Natural killer cell (primary cell): Measurements from ENCODE around the gene NDFIP1. TPM values are rescaled to one million over a fixed set of nuclear protein-coding genes. Genes with fewer than 3 reads are reported as not detected.
A peak's percentile ranks its signal among the peaks of the same experiment; 100 is the strongest.

Experiments
- ATAC-seq, 3 donors: fragments of 150-1000 bp in 2 of 3; fragments of 200-7000 bp in 1 of 3; cut with Tn5 transposase; 1 replicate in 1 of 3; 2 replicates in 2 of 3; pipeline ENCODE4 v1.10.0; 2021; ENCODE audit warnings: mild to moderate bottlenecking in 2 of 3, moderate library complexity in 2 of 3
- DNase-seq, 2 donors: peaks; one replicate each; pipeline versions ENCODE4 v3.0.0 to v3.0.0-alpha.2; 2013 to 2021; ENCODE audit warnings: mixed read lengths in 1 of 2
- H3K27ac ChIP-seq: one replicate; pipeline ENCODE4 v1.5.1; 2013; ENCODE audit warnings: mild to moderate bottlenecking, low read length
- H3K27me3 ChIP-seq: one replicate; pipeline ENCODE4 v1.6.1; 2013; ENCODE audit warnings: low read length; ENCODE audit not compliant: control insufficient read depth, insufficient read depth
- H3K36me3 ChIP-seq: one replicate; pipeline ENCODE4 v1.6.1; 2013; ENCODE audit warnings: low read length; ENCODE audit not compliant: control insufficient read depth, insufficient read depth
- H3K4me1 ChIP-seq: one replicate; pipeline ENCODE4 v1.6.1; 2013; ENCODE audit warnings: low read length; ENCODE audit not compliant: control insufficient read depth, insufficient read depth
- H3K4me3 ChIP-seq: one replicate; pipeline ENCODE4 v1.5.1; 2013; ENCODE audit warnings: low read length
- H3K9me3 ChIP-seq: one replicate; pipeline ENCODE4 v1.6.1; 2013; ENCODE audit warnings: low read length; ENCODE audit not compliant: control insufficient read depth, insufficient read depth
- H3K27ac Mint-ChIP-seq, 2 donors: one replicate each; pipeline ENCODE4 v1.8.0; 2022; ENCODE audit warnings: mild to moderate bottlenecking in 2 of 2, mixed read lengths in 2 of 2, moderate library complexity in 1 of 2
- H3K27me3 Mint-ChIP-seq, 2 donors: one replicate each; pipeline ENCODE4 v1.8.0; 2022; ENCODE audit warnings: low read depth in 2 of 2, mixed read lengths in 2 of 2
- H3K36me3 Mint-ChIP-seq: one replicate; pipeline ENCODE4 v1.8.0; 2022; ENCODE audit warnings: mixed read lengths
- H3K4me1 Mint-ChIP-seq, 2 donors: one replicate each; pipeline ENCODE4 v1.8.0; 2022; ENCODE audit warnings: mixed read lengths in 2 of 2
- H3K4me3 Mint-ChIP-seq: one replicate; pipeline ENCODE4 v1.8.0; 2022; ENCODE audit warnings: mild to moderate bottlenecking, moderate library complexity, mixed read lengths
- H3K9me3 Mint-ChIP-seq, 2 donors: one replicate each; pipeline ENCODE4 v1.8.0; 2022; ENCODE audit warnings: mixed read lengths in 2 of 2
- CTCF ChIP-seq: fragments of 200-600 bp; IDR thresholded peaks from one replicate; pipeline ENCODE4 v1.8.0; 2022; ENCODE audit warnings: antibody characterized with exemption
- whole genome bisulfite sequencing: methylation state at CpG from one replicate; pipeline ENCODE4 v1.1.7; 2013; ENCODE audit warnings: missing lambda C conversion rate; ENCODE audit not compliant: insufficient coverage; 5-methylcytosine and 5-hydroxymethylcytosine counted together
- intact Hi-C: fragments of 100-400 bp; cut with micrococcal nuclease; formaldehyde crosslinking; loops from one replicate; pipeline ENCODE4 v1.14.2; 2022
- total RNA-seq, 4 donors: library from RNA; stranded (reverse); fragments of 120-200 nt in 1 of 4; gene quantifications; one replicate each; pipeline versions ENCODE4 v1.2.3 to v1.2.4, GENCODE V29; 2013 to 2022

Gene NDFIP1
- total RNA-seq, 3 donors from 2014 or later (not counting 1 experiment from before 2014, with no cell fraction given) = 45.4 to 57.6 (median 51.7) TPM

- no peaks in the 10 kb centered on the region for H3K27me3 Mint-ChIP-seq
- WGBS = no CpG with 5 or more reads among the region's 3 CpGs
- peak in 2 of 3 donors; percentile 50 to 54 for ATAC-seq
- H3K27ac Mint-ChIP-seq = no peak overlapping the region
- no peaks in the 10 kb centered on the region for H3K9me3 Mint-ChIP-seq
- Histone ChIP-seq H3K27me3 (no peaks in the 10 kb centered on the region), H3K9me3 (no peaks in the 10 kb centered on the region), H3K4me3 (no peak overlapping the region), H3K36me3 (peaks cover 60% of the 10 kb centered on the region), H3K27ac (no peak overlapping the region), H3K4me1 (no peaks in the 10 kb centered on the region)
- no peaks in the 10 kb centered on the region for H3K4me1 Mint-ChIP-seq
- peak in 1 of 2 donors; percentile 74 for DNase-seq
- H3K4me3 Mint-ChIP-seq = no peak overlapping the region
- intact Hi-C loops = loop anchor here (2.0 to 10.0 kb wide), 3 partner anchors 37 to 479 kb away; partner anchors contain the start of gene NDFIP1
- peak; percentile 62 for TF ChIP-seq CTCF
- peaks cover 16% of the 10 kb centered on the region for H3K36me3 Mint-ChIP-seq
Measured at GRCh38 chr5:142143878-142144277, 35.3 kb downstream of the NDFIP1 start.

- Mint-ChIP-seq H3K4me3 (no peak overlapping the region), H3K4me1 (no peaks in the 10 kb centered on the region), H3K27me3 (no peaks in the 10 kb centered on the region), H3K27ac (no peak overlapping the region), H3K9me3 (no peaks in the 10 kb centered on the region), H3K36me3 (peaks cover 16% of the 10 kb centered on the region)
- intact Hi-C loops = loop anchor here (1.0 to 10.0 kb wide), 3 partner anchors 153 to 481 kb away; no protein-coding TSS in a partner anchor
- peak; percentile 67 for TF ChIP-seq CTCF
- DNase-seq (peak; percentile 21 to 77), ATAC-seq (peak; percentile 82 to 90 (median 86))
- Histone ChIP-seq H3K9me3 (no peaks in the 10 kb centered on the region), H3K4me1 (no peaks in the 10 kb centered on the region), H3K27ac (no peak overlapping the region), H3K36me3 (peaks cover 64% of the 10 kb centered on the region), H3K4me3 (no peak overlapping the region), H3K27me3 (no peaks in the 10 kb centered on the region)
- WGBS = 88% methylated on average over 4 of the region's 4 CpGs
Measured at GRCh38 chr5:142145106-142145900, 36.7 kb downstream of the NDFIP1 start.

- intact Hi-C loops = loop anchor here (10.0 kb wide), 1 partner anchor 485 kb away; no protein-coding TSS in a partner anchor
- Histone ChIP-seq H3K36me3 (peaks cover 58% of the 10 kb centered on the region), H3K4me3 (no peak overlapping the region), H3K9me3 (no peaks in the 10 kb centered on the region), H3K27me3 (no peaks in the 10 kb centered on the region), H3K4me1 (no peaks in the 10 kb centered on the region), H3K27ac (no peak overlapping the region)
- H3K4me3 Mint-ChIP-seq = no peak overlapping the region
- no peak for ATAC-seq
- TF ChIP-seq CTCF = no peak
- DNase-seq = no peak
- no peaks in the 10 kb centered on the region for H3K4me1 Mint-ChIP-seq
- H3K36me3 Mint-ChIP-seq = peaks cover 16% of the 10 kb centered on the region
- no peaks in the 10 kb centered on the region for H3K27me3 Mint-ChIP-seq
- H3K27ac Mint-ChIP-seq = no peak overlapping the region
- no CpG with 5 or more reads among the region's 1 CpG for WGBS
- H3K9me3 Mint-ChIP-seq = no peaks in the 10 kb centered on the region
Measured at GRCh38 chr5:142149363-142149762, 40.8 kb downstream of the NDFIP1 start.
